Esophagus muscularis mucosa (tissue), 3 donors: ENCODE data around the gene AXIN1.

Experiments
- CTCF ChIP-seq, 3 experiments: fragments of 200-600 bp in 2 of 3; fragments of 450-650 bp in 1 of 3; sonication (generic) in 2 of 3; IDR thresholded peaks; one replicate each; pipeline ENCODE4 v1.5.1; 2017 to 2019; ENCODE audit warnings: antibody characterized with exemption in 3 of 3, mild to moderate bottlenecking in 2 of 3, moderate library complexity in 1 of 3
- POLR2A ChIP-seq: fragments of 450-650 bp; IDR thresholded peaks from one replicate; pipeline ENCODE4 v1.6.1; 2017; ENCODE audit warnings: antibody characterized with exemption, moderate library complexity, mild to moderate bottlenecking, low read depth

- no peak for TF ChIP-seq CTCF (IDR thresholded peaks at IDR 0.05)
- TF ChIP-seq POLR2A: no peak
Measured at GRCh38 chr16:293043-293775, 59.3 kb downstream of the AXIN1 start.
